ENCODE measurements around the gene VAMP4. TPM values are rescaled to one million over a fixed set of nuclear protein-coding genes. Genes with fewer than 3 reads are reported as not detected.
"Not testable (repeated sequence)": the region's sequence is repeated elsewhere in the genome, so short reads cannot be mapped to it uniquely, and the experiment has no call there.

VAMP4 gene
- total RNA-seq, 1 donor from 2014 or later, result 3.6 TPM

DNA sequence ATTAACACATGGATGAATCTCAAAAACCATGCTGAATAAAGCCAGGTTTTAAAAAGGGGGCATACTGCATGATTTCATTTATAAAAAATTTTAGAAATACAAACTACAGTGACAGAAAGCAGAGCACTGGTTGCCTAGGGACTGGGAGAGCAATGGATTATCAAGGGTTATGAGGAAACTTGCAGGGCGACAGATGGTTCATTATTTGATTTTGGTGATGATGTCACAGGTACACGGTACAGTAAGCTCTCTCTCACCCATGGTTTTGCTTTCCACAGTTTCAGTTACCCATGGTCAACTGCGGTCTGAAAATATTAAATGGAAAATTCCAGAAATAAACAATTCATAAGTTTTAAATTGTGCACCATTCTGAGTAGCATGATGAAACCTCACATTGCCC is 14.1 kb downstream of the VAMP4 start:
- TF ChIP-seq CTCF (IDR thresholded peaks at IDR 0.05), result no peak
- H3K4me1 ChIP-seq, result peaks cover 0 to 7% of the 10 kb centered on the region in 2 donors
- H3K9me3 ChIP-seq, result peaks cover 0 to 9% of the 10 kb centered on the region in 2 donors
- no peaks in the 10 kb centered on the region for H3K27me3 ChIP-seq
- H3K36me3 ChIP-seq, result peaks cover 13 to 24% of the 10 kb centered on the region in 2 donors
- intact Hi-C loops (cut with DNase I), result no loop called here
- no peak overlapping the region for H3K27ac ChIP-seq
- H3K4me3 ChIP-seq, result no peak overlapping the region
- DNase-seq (ENCODE audit: low spot score in 2 of 2), result no peak

DNA sequence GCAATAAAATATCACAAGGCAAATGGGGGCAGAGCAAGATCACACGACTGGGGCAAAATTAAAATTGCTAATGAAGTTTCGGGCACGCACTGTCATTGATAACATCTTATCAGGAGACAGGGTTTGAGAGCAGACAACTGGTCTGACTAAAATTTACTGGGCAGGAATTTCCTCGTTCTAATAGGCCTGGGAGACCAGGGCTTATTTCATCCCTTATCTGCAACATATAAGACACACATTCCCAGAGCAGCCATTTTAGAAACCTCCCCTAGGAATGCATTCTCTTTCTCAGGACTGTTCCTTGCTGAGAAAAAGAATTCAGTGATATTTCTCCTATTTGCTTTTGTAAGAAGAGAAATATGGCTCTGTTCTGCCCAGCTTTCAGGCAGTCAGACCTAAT is 18.7 kb downstream of the VAMP4 start:
- DNase-seq (ENCODE audit: low spot score in 2 of 2); intact Hi-C loops (cut with DNase I): not testable (repeated sequence)

GRCh38 chr1:171718848-171719247 is 23.0 kb downstream of the VAMP4 start:
- intact Hi-C loops (cut with DNase I), result loop anchor here (10.0 kb wide), 1 partner anchor 144 kb away; no protein-coding TSS in a partner anchor
- no peak for DNase-seq (ENCODE audit: low spot score in 2 of 2)
- H3K27me3 ChIP-seq, result no peaks in the 10 kb centered on the region
- H3K36me3 ChIP-seq, result peaks cover 3 to 16% of the 10 kb centered on the region in 2 donors
- TF ChIP-seq CTCF (IDR thresholded peaks at IDR 0.05), result no peak
- H3K4me1 ChIP-seq, result no peaks in the 10 kb centered on the region
- H3K27ac ChIP-seq, result no peak overlapping the region
- H3K9me3 ChIP-seq, result peaks cover 0 to 11% of the 10 kb centered on the region in 2 donors
- H3K4me3 ChIP-seq, result no peak overlapping the region

More for the DNA sequence above, 18.7 kb downstream of the VAMP4 start:
- peaks cover 13 to 23% of the 10 kb centered on the region in 2 donors for H3K36me3 ChIP-seq
- H3K4me1 ChIP-seq, H3K27me3 ChIP-seq, H3K27ac ChIP-seq, H3K4me3 ChIP-seq: not testable (repeated sequence)
- peaks cover 0 to 11% of the 10 kb centered on the region in 2 donors for H3K9me3 ChIP-seq

GRCh38 chr1:171718216-171718615 is 23.6 kb downstream of the VAMP4 start:
- Histone ChIP-seq H3K27me3 (no peaks in the 10 kb centered on the region), H3K27ac (peak overlapping the region in 1 of 2 donors; percentile 39), H3K9me3 (peaks cover 0 to 6% of the 10 kb centered on the region in 2 donors), H3K4me1 (no peaks in the 10 kb centered on the region), H3K4me3 (no peak overlapping the region), H3K36me3 (peaks cover 3 to 10% of the 10 kb centered on the region in 2 donors)
- intact Hi-C loops (cut with DNase I), result loop anchor here (10.0 kb wide), 1 partner anchor 143 kb away; no protein-coding TSS in a partner anchor
- TF ChIP-seq CTCF (IDR thresholded peaks at IDR 0.05), result no peak
- no peak for DNase-seq (ENCODE audit: low spot score in 2 of 2)

- peak overlapping the region in 1 of 2 donors; percentile 49 for H3K27ac ChIP-seq
- H3K36me3 ChIP-seq, result peaks cover 0 to 10% of the 10 kb centered on the region in 2 donors
- intact Hi-C loops (cut with DNase I), result loop anchor here (10.0 kb wide), 1 partner anchor 142 kb away; no protein-coding TSS in a partner anchor
- DNase-seq (ENCODE audit: low spot score in 2 of 2), result no peak
- TF ChIP-seq CTCF (IDR thresholded peaks at IDR 0.05), result no peak
- no peaks in the 10 kb centered on the region for H3K9me3 ChIP-seq
- H3K4me3 ChIP-seq, result no peak overlapping the region
- no peaks in the 10 kb centered on the region for H3K27me3 ChIP-seq
- no peaks in the 10 kb centered on the region for H3K4me1 ChIP-seq
Measured at GRCh38 chr1:171717062-171717718, 24.7 kb downstream of the VAMP4 start.

DNA sequence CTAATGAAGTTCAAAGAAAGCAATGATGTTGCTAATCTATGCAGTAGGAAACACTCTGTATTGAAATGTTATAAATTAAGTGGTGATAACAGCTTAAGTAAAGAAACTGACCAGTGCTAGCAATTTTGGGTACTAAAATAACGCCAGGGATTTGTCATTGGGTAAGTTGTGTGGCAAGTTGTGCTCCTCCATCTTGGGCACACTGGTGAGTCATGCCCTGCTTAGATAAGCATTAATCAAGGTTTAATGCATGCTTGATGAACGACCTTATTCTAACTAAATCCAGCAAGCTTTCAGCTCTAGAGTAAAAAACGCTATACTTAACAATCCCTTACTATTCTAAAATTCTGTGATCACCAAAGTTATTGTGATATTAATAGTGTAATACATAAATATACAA is 25.2 kb downstream of the VAMP4 start:
- Histone ChIP-seq H3K36me3 (peaks cover 0 to 10% of the 10 kb centered on the region in 2 donors), H3K4me3 (no peak overlapping the region), H3K4me1 (no peaks in the 10 kb centered on the region), H3K9me3 (no peaks in the 10 kb centered on the region), H3K27ac (peak overlapping the region in 1 of 2 donors; percentile 49), H3K27me3 (no peaks in the 10 kb centered on the region)
- intact Hi-C loops (cut with DNase I), result loop anchor here (1.0 to 10.0 kb wide), 2 partner anchors 71 to 142 kb away; no protein-coding TSS in a partner anchor
- TF ChIP-seq CTCF (IDR thresholded peaks at IDR 0.05), result no peak
- DNase-seq (ENCODE audit: low spot score in 2 of 2), result no peak

All from ascending aorta (tissue), 2 donors.